AG04449 (cell line): ENCODE results near the gene DIAPH3.

Experiments
- CTCF ChIA-PET: fragments of 350-600 bp; formaldehyde crosslinking; extraction: SDS; loops from one replicate; lab custom pipeline; 2021; ENCODE audit warnings: antibody characterized with exemption; lab: Yijun Ruan, JAX
- POLR2A ChIA-PET: fragments of 400-600, 350-600 bp; formaldehyde crosslinking; extraction: SDS; loops from one replicate; lab custom pipeline; 2020; ENCODE audit warnings: antibody characterized with exemption, inconsistent platforms; lab: Yijun Ruan, JAX
- DNase-seq: peaks from one replicate; pipeline ENCODE4 v3.0.0-alpha.2; 2010; ENCODE audit warnings: low read depth, low spot score
- H3K4me3 ChIP-seq: 2 replicates; pipeline ENCODE4 v1.5.1; 2011; ENCODE audit warnings: low read depth, mild to moderate bottlenecking, control low read depth, low read length
- TF ChIP-seq, protein P1 (sequence below): IDR thresholded peaks from one replicate; pipeline ENCODE4 v1.5.1; 2011; ENCODE audit warnings: mild to moderate bottlenecking, moderate library complexity, low read length, control low read depth, inconsistent platforms; ENCODE audit not compliant: insufficient read depth; ENCODE audit errors: missing control alignments

The DIAPH3 gene

DNA sequence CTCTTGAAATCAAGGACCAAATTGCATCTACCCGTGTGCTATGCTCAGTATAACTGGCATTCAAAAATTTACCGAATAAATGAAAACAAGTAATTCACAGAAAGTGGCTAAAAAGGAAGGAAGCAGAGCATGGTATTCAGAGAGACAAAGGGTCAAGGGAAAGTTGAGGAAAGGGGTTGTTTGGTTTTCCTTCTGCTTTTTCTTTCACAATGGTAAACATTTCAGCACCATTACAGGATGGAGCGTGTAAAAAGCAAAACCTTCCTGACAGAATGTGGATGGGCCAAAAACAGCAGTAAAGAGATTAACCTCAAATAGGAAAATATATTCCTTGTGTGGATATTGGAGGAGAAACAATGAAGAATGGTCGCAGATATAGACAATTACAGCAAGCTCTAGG lies 14.8 kb downstream of the DIAPH3 start:
- no peak for DNase-seq
- ChIA-PET CTCF (no interaction called here), POLR2A (no interaction called here)
- TF ChIP-seq, protein P1, sequence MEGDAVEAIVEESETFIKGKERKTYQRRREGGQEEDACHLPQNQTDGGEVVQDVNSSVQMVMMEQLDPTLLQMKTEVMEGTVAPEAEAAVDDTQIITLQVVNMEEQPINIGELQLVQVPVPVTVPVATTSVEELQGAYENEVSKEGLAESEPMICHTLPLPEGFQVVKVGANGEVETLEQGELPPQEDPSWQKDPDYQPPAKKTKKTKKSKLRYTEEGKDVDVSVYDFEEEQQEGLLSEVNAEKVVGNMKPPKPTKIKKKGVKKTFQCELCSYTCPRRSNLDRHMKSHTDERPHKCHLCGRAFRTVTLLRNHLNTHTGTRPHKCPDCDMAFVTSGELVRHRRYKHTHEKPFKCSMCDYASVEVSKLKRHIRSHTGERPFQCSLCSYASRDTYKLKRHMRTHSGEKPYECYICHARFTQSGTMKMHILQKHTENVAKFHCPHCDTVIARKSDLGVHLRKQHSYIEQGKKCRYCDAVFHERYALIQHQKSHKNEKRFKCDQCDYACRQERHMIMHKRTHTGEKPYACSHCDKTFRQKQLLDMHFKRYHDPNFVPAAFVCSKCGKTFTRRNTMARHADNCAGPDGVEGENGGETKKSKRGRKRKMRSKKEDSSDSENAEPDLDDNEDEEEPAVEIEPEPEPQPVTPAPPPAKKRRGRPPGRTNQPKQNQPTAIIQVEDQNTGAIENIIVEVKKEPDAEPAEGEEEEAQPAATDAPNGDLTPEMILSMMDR, result no peak
- no peak overlapping the region for H3K4me3 ChIP-seq

DNA sequence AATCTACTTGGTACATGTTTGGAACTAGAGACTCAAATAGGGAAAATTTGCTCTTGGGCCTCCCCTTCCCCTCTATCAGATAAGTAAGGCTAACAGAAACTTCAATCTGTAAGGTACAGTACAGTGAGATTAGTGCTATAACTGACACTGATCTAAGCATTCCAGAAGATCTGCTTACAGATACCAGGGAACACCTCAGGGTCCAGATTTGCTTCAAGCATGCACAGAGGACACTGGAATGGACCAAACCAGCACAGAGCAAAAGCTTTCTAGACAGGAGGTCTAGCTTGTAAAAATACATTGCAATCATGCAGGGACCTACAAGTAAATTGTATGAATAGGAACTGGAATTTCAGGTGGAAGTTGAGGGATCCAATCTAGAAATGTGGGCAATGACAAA lies 16.4 kb downstream of the DIAPH3 start:
- ChIA-PET POLR2A (no interaction called here), CTCF (no interaction called here)
- TF ChIP-seq, protein P1, result no peak
- H3K4me3 ChIP-seq, result no peak overlapping the region
- no peak for DNase-seq

DNA sequence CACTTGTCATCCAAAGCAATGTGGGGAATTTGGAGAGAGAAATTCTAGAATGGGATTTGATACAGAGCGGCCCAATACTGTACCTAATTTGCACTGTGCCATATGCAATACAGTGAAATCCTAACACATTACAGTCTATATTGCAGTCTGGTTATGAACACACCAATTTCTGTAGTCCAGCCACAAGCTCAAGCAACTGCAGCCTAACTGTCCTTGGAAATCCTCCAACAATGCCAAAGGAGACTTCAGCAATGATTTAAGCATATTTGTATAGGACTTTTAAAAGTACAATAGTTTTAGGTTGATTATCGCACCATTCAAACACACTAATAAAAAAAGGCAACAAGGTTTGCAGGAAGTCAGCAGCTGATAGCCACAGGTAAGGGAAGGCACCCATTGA lies 17.3 kb downstream of the DIAPH3 start:
- ChIA-PET POLR2A (interaction anchor here (1.0 kb wide), 1 partner anchor 18 kb away, joined by 3 read pairs; the partner anchor contains the start of gene DIAPH3), CTCF (interaction anchor here (0.8 kb wide), 1 partner anchor 12 kb away, joined by 4 read pairs; no protein-coding TSS in a partner anchor)
- TF ChIP-seq, protein P1, result no peak
- peak; percentile 21 for DNase-seq
- H3K4me3 ChIP-seq, result no peak overlapping the region

DNA sequence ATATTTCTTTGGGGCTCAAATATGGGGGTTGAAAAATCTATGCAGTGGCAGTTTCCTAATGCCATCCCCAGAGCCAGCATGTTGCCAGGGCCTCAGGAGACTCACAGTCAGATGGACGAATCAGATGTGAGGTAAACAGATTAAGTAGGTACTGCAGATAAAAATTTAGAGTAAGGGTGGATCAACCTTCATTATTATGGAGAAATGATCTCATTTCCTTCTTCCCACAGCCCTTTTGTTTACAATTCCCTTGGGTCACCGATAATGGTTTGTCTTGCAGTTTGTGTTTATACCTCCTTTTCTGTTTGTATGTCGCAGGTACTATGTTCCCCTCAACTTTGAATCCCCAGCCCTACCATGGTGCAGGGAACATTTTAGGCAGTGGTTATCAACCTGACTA lies 20.0 kb downstream of the DIAPH3 start:
- TF ChIP-seq, protein P1, result no peak
- CTCF ChIA-PET, result no interaction called here
- no peak for DNase-seq
- POLR2A ChIA-PET, result no interaction called here
- H3K4me3 ChIP-seq, result no peak overlapping the region

DNA sequence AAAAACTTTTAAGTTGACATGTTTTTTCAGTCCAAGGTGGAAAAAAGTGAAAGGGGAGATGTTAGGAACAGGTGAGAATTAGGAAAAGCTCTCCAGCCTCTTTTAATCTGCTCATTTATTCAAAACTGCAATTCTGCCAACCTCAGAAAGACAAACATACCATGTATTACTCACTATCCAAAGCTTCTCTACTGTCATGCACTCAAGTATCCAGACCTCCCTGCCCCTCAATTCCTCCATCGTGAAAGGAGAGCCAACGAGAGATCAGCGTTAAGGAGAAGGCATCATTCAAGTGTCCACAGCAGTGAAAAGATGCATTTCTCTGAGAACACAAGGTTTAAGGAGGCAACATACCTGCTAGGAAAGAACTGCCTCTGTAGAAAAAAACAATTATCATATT lies 24.5 kb downstream of the DIAPH3 start:
- DNase-seq, result peak; percentile 17
- CTCF ChIA-PET, result interaction anchor here (1.2 kb wide), 1 partner anchor 34 kb away, joined by 3 read pairs; no protein-coding TSS in a partner anchor

DNA sequence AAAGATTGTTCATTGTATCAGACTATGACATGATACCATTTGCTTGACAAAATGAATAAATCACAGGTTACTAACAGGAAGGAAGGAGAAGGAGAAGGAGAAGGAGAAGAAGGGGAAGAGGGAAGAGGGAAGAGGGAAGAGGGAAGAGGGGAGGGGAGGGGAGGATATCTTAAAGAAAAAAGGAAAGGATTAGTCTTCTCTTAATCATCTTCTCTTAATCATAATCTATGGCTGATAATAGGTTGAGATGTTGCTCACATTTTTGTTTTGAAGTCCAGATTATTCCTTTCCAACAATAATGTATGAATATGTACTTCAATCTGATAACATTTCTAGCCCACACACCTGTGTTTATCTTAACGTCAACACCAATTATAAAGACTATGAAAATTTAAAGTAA lies 25.1 kb downstream of the DIAPH3 start:
- ChIA-PET POLR2A (no interaction called here), CTCF (no interaction called here)
- DNase-seq, result no peak
- H3K4me3 ChIP-seq, result no peak overlapping the region
- TF ChIP-seq, protein P1, result no peak

More for the DNA sequence above, 24.5 kb downstream of the DIAPH3 start:
- POLR2A ChIA-PET, result no interaction called here
- H3K4me3 ChIP-seq, result no peak overlapping the region
- TF ChIP-seq, protein P1, result no peak
